Ovary (tissue), 3 donors: ENCODE data around the gene NEIL1.
"Not testable (repeated sequence)": the region's sequence is repeated elsewhere in the genome, so short reads cannot be mapped to it uniquely, and the experiment has no call there.

ENCODE experiments used
- CTCF ChIP-seq, 3 donors: fragments of 450-650 bp in 2 of 3; fragments of 200-600 bp in 1 of 3; IDR thresholded peaks; one replicate each; pipeline versions ENCODE4 v1.5.1 to v1.8.0; 2016 to 2022; ENCODE audit warnings: antibody characterized with exemption in 3 of 3, mild to moderate bottlenecking in 1 of 3
- EP300 ChIP-seq: sonication (generic); formaldehyde crosslinking; IDR thresholded peaks from one replicate; pipeline ENCODE4 v1.6.1; 2017; ENCODE audit warnings: antibody characterized with exemption
- POLR2A ChIP-seq: fragments of 450-650 bp; IDR thresholded peaks from one replicate; pipeline ENCODE4 v1.6.1; 2017; ENCODE audit warnings: antibody characterized with exemption, mild to moderate bottlenecking, moderate library complexity
- donor health status: DM: no; HTN: no; CAD: no.

DNA sequence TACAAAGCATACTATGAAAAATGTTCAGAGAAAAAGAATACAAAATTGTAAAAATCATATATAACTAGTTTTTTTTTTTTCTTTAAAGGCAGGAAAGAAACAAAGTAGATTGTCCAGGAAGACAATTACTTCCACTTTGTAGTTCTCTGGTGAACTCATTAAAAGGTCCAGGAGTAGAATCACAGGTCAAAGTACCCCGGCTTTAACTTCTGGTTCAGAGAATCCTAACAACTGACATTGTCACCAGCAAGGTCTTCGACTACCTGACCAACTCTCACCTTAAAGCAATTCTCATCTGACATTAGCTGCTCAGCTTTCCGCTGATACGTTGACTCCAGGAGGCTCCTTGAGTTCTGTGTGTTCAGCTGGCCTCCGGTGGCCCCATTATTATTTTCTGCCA lies 37.1 kb downstream of the NEIL1 start:
- TF ChIP-seq CTCF (IDR thresholded peaks at IDR 0.05); POLR2A; EP300: not testable (repeated sequence)
